GM19351 (cell line): ENCODE data around the gene C10orf67.
A peak's percentile ranks its signal among the peaks of the same experiment; 100 is the strongest.

Experiments used
- ATAC-seq: cut with Tn5 transposase; IDR thresholded peaks from one replicate; pipeline ENCODE4 v1.9.1; 2021; ENCODE audit warnings: mild to moderate bottlenecking, moderate library complexity; ENCODE audit not compliant: unreplicated experiment

C10orf67 gene

DNA sequence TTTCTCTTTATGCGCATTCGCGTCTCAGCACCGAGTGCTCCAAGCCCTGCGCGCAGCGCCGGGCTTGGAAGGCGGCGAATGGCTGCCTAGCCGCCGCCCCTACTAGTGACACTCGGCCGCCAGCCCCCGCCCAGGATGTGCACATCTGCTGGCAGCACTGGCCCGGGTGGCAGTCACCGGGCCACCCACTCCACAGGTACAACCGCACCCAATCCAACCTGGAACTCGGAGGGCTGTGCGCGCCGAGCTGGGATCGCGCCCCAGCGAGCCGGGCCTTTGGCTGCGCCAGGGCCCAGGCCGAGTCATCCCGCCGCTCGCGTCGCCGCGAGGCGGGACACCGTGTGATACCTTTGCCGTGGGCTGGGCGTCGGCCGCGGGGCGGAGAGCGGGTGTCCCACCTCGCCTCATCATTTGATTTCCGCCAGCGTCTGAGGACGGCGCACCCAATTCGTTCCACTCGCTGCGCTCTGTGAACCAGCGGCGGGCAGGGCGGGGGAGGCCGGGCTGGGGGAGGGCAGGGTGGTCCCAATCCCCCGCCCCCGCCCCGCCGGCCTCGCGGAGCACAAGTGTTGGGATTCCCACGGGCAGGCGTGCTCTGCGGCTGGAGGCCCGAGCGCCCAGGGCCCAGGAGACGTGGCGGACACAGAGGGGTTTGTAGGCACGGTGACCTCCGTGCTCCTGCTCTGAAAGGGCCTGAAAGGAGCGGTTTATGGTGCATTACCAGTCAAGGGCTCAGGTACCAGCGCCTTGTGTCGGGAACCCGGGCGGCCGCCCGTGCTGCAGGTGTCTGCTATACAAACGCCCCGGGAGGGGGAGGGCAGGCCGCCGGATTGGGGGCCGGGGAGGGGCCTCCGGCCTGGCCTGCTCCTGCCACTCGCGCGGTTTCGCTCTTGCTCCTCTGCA, 170.3 kb downstream of the C10orf67 start:
- ATAC-seq = no peak

DNA sequence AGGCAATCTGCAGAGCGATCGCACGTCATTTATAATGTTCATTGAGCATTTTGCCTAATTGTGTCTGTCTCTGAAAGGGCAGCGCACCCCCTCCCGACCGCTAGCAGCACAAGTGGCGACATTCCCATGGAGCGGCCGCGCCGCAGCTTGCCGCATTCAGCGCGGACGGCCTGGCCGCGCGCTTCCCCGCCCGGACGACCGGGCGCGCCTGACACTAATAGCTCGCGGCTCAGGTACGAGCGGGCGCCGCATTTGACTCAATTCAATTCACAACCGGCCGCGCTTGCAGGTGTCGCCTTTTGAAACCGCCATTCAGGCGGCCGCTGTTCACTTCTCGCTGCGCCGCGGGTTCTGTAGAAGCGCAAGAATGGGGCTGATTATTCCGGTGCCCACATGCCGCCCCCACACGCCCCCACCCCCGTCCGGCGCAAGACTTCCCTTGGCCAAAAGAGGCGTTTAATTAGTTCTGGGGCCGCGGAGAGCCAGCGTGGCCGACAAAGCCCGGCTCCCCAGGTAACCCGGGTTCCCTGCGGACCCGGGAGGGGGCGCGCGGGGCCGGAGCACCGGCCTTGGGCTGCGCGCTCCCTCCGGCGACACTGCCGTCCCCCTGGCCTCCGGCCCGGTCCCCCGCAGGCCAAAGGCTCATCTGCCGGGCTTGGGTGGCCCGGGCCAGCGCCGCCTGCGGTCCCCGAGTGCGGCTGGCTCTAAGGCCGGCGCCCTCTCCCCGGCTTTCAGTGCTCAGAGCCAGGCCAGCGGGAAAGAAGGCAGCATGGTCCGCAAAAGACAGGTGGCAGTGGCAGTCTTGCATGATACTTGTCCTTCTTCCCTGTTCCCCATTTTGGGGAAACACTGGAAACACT, 171.2 kb downstream of the C10orf67 start:
- no peak for ATAC-seq

DNA sequence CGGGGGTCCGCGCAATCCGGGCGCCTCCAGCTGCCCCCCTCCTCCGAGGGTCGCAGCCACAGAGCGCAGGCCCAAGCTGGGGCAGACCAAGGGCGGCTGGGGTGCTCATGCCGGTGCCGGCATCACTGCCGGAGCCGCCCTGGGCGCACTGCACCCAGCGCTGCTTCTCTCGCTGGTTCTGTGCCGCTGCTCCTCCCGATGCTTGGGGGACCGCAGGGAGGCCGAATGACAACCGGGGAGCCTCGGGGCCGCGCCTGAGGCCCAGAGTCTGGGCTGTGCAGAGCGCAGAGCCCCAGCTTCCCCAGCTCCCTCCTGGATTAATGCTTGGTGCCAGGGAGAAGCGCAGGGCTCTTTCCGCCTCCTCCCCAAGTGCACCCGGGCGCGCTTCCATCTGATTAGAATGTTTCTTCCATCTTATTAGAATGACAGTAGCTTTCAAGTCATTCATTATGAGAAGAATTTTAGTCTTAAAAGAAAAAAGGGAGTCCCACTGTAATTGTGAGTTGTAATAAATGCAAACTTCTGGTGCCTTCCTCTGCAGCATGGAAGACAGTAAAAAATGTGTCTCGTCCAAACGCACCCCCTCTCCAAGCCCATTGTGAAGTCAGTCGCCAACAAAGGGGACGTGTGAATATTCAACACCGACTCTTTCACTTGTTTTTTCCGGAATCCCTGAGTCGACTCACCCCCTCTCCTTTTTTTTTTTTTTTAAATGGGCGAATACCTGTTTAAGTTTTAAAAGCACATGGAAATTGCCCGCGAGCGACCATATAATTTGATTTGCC, 172.0 kb downstream of the C10orf67 start:
- ATAC-seq = no peak

DNA sequence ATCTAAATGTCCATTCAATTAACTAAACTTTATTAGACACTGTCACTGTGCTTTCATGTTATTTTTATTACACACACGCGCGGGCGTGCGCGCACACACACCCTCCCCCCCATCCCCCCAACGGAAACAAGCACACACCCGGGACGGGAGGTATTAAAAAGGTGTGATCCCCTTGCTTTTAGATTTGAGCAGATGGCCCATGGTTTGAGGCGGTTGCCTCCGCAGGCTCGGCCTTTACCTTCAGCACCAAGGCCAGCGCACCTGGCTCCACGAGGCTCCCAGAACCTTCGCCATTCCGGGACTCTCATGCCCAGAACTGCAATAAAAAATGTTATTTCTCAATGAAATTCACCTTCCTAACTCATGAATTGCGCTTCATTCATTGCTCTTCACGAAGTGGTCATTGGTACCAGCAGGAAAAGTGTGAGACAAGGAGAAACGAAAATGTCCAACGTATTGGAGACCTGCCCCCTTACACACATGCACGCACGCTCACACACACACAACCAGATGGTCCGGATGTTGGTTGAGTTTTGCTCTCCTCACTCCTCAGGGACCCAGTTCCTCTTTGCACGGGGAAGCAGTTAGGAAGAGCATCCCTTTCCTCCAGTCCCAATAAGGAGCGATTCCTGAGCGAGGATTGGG, 173.2 kb downstream of the C10orf67 start:
- no peak for ATAC-seq

DNA sequence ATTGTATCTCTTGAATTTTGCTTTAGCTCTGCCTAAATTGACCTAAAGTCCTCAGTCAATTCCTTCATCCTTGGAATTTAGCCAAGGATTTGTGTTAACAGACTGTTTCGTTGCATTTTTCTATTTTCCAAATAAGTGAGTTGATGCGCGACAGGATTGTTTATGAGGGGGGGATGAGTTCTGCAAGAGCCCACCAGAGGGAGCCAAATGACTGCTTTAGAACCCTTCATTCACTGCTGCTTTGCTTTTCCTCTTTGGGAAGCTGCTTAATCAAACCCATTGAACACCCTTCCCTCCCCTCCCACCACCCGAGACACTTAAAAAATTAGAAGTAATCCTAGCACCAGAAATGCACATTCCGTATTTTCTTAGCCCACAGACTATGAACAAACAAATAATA, 186.2 kb downstream of the C10orf67 start:
- ATAC-seq = peak; percentile 73

DNA sequence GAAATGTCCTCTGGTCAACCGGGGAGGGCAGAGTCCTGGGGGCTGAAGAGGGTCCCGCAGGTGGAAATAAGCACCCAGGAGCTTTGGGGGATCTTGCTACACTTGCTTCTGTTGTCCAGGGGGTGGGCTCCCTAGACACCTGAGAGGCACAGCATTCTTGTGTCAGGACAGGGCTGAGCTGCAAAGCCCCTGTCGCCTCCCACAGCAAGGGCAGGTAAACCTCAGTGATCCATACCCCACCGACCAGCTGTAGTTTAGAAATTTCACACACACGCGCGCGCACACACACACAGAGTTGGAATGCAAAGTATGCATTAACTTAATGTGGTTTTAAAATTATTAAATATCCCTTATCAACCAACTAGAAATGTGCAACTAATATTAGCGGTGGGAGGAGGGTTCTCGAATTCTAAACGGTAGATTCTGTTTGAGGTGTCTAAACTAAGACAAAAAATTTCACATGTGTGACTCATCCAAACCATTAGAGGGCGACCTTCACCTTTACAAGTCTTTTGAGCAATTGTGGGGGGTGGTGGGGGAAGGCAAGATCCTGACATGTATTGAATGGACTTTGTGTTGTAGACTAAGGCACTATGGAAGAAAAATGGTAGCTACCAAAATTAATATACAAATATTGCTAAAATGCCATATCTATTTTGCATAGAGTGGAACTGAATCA, 186.8 kb downstream of the C10orf67 start:
- peak; percentile 52 for ATAC-seq

DNA sequence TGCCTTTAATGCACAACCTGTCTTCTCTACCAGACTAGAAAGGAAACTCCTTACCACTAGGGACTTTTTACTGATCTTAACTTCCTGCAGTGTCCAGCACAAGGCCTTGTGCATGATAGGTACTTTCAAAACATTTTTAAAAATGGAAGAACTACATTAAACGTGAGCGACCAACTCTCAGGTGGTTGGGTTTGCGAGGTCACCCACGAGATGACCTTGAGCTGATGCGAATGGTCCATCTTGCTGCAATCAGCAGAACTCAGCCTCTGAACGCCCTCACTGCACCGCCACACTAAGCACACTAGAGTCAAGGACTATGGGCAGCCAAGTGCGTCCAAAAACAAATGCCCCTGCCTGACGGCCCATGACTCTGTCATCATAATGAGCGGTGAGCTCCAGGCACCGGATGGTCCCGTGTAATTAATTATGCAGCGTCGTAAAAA, 187.3 kb downstream of the C10orf67 start:
- ATAC-seq = peak; percentile 62

DNA sequence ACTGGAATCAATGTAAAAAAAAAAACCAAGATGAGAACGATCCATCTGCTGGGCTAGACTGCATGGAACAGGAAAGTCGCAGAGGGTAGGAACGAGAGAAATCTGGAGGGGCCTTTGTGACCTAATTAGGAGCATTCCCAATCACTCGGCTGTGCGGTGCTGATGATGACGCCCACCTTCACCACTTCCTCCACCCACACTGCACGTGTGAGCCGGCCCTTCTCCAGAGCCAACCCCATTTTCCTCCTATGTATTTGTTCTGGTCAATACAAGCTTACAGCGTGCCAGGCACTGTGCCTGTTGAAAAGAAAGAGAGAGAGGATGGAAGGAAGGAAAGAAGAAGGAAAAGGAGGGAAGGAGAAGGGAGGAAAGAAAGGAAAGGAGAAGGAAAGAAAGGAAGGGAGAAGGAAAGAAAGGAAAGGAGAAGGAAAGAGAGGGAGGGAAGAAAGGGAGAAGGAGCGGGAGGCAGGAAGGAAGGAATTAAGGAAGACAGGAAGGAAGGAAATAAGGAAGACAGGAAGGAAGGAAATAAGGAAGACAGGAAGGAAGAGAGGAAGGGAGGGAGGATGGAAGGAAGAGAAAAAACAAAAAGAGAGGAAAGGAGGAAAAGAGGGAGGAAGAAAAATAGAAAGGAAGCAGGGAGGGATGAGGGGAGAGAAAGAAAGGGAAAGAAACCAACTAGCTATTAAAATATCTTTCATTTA, 188.0 kb downstream of the C10orf67 start:
- ATAC-seq = no peak

DNA sequence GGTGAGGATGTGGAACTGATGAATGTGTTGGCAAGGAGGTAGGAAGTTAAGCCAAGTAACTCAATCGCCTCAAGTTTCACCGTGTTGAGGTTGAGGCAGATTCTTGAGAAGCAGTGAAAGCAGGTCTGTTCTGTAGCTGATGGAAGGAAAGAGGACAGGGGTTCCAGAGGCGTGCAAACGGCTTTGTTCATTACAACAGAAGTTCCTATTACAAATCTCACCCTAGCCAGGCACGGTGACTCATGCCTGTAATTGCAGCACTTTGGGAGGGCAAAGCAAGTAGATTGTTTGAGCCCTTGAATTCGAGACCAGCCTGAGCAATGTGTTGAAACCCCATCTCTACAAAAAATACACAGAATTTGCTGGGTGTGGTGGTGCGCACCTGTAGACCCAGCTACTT, 189.4 kb downstream of the C10orf67 start:
- no peak for ATAC-seq
